Measurements from ENCODE around the gene SNX24.

GRCh38 chr5:122944051-122944450 is 98.6 kb downstream of the SNX24 start:
- TF ChIP-seq, protein P1, sequence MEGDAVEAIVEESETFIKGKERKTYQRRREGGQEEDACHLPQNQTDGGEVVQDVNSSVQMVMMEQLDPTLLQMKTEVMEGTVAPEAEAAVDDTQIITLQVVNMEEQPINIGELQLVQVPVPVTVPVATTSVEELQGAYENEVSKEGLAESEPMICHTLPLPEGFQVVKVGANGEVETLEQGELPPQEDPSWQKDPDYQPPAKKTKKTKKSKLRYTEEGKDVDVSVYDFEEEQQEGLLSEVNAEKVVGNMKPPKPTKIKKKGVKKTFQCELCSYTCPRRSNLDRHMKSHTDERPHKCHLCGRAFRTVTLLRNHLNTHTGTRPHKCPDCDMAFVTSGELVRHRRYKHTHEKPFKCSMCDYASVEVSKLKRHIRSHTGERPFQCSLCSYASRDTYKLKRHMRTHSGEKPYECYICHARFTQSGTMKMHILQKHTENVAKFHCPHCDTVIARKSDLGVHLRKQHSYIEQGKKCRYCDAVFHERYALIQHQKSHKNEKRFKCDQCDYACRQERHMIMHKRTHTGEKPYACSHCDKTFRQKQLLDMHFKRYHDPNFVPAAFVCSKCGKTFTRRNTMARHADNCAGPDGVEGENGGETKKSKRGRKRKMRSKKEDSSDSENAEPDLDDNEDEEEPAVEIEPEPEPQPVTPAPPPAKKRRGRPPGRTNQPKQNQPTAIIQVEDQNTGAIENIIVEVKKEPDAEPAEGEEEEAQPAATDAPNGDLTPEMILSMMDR (conservative IDR thresholded peaks at IDR 0.05; ENCODE audit: low read depth in 2 of 2): no peak
- no peak for TF ChIP-seq EZH2phosphoT487 (IDR thresholded peaks at IDR 0.05; ENCODE audit: unreplicated experiment)
- no peak for TF ChIP-seq STAT1 (IDR thresholded peaks at IDR 0.05; ENCODE audit: unreplicated experiment)
- TF ChIP-seq POLR2AphosphoS5 (IDR thresholded peaks at IDR 0.05; ENCODE audit: low read depth): no peak

Measured in GM23338 (cell line).